OCI-M1 (cell line): ENCODE results near the gene KBTBD8.

Experiments used
- DNase-seq: peaks from one replicate; lab custom pipeline; 2025; lab: John Stamatoyannopoulos, UW

The KBTBD8 gene

DNA sequence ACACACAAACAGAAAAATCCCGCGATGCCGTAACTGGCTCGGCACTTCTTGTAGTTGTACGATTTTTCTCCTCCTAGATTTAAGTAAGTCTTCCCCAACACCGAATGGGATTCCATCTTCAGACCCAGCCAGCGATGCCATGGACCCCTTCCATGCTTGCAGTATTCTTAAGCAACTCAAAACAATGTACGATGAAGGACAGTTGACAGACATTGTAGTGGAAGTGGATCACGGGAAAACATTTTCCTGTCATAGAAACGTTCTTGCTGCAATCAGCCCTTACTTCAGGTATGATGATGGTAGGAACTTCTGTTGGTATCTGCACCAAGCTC is 763 bp downstream of the KBTBD8 start:
- peak; percentile 53 for DNase-seq

GRCh38 chr3:67000009-67000408 is 1.9 kb downstream of the KBTBD8 start:
- DNase-seq, result peak; percentile 81

- DNase-seq, result no peak
These were observed 3.2 kb downstream of the KBTBD8 start for GRCh38 chr3:67001086-67001861.

- no peak for DNase-seq
These were observed 7.9 kb downstream of the KBTBD8 start for GRCh38 chr3:67005974-67006373.

DNA sequence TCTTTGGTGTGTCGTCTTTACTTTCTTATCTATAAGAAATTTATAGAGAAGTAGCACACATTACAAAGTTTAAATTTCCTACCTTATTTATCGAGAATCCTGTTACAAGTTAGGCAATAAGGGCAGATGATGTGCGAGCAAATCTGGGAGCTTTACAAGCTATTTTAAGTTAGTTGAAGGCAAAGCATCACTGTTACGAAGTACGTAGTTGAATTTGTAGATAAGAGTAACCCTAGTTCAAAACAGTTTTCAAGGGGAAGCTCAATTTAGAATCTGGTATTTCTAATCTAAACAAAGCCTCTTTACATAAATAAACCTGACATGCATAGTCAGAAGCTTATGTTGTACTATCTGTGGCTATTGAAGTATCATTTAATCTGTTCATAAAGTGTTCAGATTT is 8.4 kb downstream of the KBTBD8 start:
- DNase-seq, result no peak

- DNase-seq, result no peak
These were observed 10.3 kb downstream of the KBTBD8 start for GRCh38 chr3:67008388-67008787.

GRCh38 chr3:67009716-67010115 is 11.6 kb downstream of the KBTBD8 start:
- no peak for DNase-seq

DNA sequence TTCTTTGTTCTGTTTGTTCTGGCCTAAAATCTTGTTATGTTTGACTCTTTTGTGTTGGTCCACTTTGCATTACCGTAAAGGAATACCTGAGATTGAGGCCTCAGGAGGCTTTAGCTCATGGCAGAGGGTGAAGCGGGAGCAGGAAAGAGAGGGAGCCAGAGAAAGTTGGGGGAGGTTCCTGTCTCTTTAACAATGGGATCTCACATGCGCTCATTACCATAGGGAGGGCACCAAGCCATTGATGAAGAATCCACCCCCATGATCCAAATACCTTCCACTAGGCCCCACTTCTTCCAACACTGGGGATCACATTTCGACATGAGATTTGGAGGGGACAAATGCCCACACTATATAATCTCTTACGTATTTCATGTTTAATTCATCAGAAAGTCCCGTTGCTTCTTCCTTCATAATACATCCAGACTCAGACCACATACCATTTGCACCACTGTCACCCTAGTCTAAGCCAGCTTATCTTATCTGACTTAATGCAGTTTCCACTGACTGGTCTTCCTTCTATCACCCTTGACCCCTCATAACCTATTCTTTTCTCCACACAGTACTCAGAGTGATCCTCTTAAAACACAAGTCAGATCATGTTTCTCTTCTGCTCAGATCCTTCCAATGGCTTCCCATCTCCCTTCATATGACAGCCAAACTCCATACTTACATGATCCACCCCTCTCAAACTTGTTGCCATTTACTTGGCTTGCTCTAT is 13.5 kb downstream of the KBTBD8 start:
- DNase-seq, result peak; percentile 63

DNA sequence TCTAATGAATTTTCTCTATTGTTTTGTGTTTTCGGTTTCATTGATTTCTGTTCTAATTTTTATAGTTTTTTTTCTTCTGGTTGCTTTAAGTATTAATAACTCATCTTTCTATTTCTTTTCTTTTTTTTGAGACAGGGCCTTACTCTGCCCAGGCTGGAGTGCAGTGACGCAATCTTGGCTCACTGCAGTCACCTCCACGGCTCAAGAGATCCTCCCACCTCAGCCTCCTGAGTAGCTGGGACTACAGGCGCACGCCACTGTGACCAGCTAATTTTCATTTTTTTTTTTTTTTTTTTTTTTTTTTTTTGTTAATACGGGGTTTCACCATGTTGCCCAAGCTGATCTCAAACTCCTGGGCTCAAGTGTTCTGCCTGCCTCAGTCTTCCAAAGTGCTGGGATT is 14.5 kb downstream of the KBTBD8 start:
- no peak for DNase-seq

DNA sequence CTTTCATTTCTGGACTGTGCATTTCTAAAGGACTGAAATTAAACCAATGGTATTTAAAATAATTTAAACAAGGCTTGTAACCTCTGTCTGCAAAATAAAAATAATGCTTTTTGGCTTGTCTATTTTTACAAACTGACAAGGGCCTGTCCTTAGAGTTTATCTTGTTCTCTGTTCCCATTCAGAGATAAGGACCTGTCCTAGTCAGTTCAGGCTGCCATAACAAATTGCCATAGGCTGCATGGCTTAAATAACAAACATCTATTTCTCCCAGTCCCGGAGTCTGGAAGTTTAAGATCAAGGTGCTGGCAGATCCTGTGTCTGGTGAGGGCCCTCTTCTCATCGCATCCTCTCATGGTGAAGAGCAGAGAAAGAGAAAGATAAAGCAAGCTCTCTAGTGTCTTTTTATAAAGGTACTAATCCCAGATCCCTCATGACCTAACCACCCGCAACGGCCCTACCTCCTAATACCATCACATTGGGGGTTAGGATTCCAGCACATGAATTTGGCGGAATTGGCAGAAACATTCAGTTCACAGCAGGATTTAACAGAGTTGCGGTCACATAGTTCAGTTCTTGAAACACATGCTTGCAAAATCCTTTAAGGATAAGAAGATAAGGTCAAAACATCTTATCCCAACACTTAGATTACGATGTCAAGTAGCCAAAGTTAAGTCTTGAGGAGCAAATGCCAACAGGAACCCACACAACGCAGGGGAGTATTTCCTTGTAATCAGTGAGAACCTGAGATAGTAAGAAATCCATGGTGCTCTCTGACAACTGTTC is 17.8 kb downstream of the KBTBD8 start:
- DNase-seq, result peak; percentile 7

GRCh38 chr3:67016522-67017080 is 18.5 kb downstream of the KBTBD8 start:
- no peak for DNase-seq

- peak; percentile 86 for DNase-seq
These were observed 19.1 kb downstream of the KBTBD8 start for GRCh38 chr3:67017211-67017610.

GRCh38 chr3:67018105-67018788 is 20.1 kb downstream of the KBTBD8 start:
- peak; percentile 78 for DNase-seq

- no peak for DNase-seq
These were observed 20.9 kb downstream of the KBTBD8 start for GRCh38 chr3:67018789-67019526.

- DNase-seq, result no peak
These were observed 30.1 kb downstream of the KBTBD8 start for GRCh38 chr3:67028001-67028784.

- peak; percentile 87 for DNase-seq
These were observed 33.0 kb downstream of the KBTBD8 start for GRCh38 chr3:67030785-67031740.

- DNase-seq, result peak; percentile 11
These were observed 33.9 kb downstream of the KBTBD8 start for GRCh38 chr3:67031986-67032385.

- DNase-seq, result peak; percentile 15
These were observed 35.0 kb downstream of the KBTBD8 start for GRCh38 chr3:67033079-67033478.

DNA sequence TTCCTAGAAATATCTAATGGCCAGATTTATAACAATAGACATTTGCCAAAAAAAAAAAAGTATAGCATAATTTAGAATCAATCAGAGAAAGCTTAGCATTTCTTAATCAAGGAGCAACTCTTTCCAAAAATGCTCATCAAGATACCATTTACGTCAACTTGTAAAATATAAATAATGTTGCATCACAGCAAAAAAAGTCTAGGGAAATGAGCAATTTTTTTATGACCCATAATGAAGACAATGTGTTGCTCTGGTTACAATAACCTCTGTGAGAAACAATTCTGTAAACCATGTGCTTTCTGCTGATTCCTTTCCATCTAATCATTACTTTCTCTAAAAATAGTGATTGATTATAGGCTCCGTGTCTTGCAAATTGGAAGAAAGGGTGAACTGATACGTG is 36.3 kb downstream of the KBTBD8 start:
- DNase-seq, result no peak
